Neuronal stem cell (in vitro differentiated cells): ENCODE data around the gene B4GALT1.
A peak's percentile ranks its signal among the peaks of the same experiment; 100 is the strongest.
"Not testable (repeated sequence)": the region's sequence is repeated elsewhere in the genome, so short reads cannot be mapped to it uniquely, and the experiment has no call there.

Experiments
- DNase-seq: peaks from one replicate; pipeline ENCODE4 v3.0.0-alpha.2; 2013; ENCODE audit warnings: low spot score
- H2AFZ ChIP-seq: one replicate; pipeline ENCODE4 v1.6.1; 2013; ENCODE audit warnings: mild to moderate bottlenecking, low read length, inconsistent platforms
- H2AK5ac ChIP-seq: 2 replicates; pipeline ENCODE4 v1.6.1; 2013; ENCODE audit warnings: low read depth, mild to moderate bottlenecking, inconsistent platforms, low read length, moderate library complexity, mixed read lengths
- H2BK120ac ChIP-seq: 2 replicates; pipeline ENCODE4 v1.6.1; 2013; ENCODE audit warnings: low read depth, mild to moderate bottlenecking, inconsistent platforms, low read length, moderate library complexity, mixed read lengths
- H2BK12ac ChIP-seq: one replicate; pipeline ENCODE4 v1.6.1; 2013; ENCODE audit warnings: low read length, inconsistent platforms
- H2BK15ac ChIP-seq: 2 replicates; pipeline ENCODE4 v1.6.1; 2013; ENCODE audit warnings: mild to moderate bottlenecking, low read length, inconsistent platforms, mixed read lengths
- H2BK5ac ChIP-seq: one replicate; pipeline ENCODE4 v1.6.1; 2013; ENCODE audit warnings: inconsistent platforms, mild to moderate bottlenecking, low read length, moderate library complexity
- H3K14ac ChIP-seq: one replicate; pipeline ENCODE4 v1.6.1; 2013; ENCODE audit warnings: low read length, inconsistent platforms
- H3K18ac ChIP-seq: 2 replicates; pipeline ENCODE4 v1.6.1; 2013; ENCODE audit warnings: low read length, inconsistent platforms
- H3K23ac ChIP-seq: 2 replicates; pipeline ENCODE4 v1.6.1; 2013; ENCODE audit warnings: low read depth, mild to moderate bottlenecking, mixed read lengths, low read length, inconsistent platforms; ENCODE audit not compliant: poor library complexity
- H3K27ac ChIP-seq: replicated peaks from 3 replicates; pipeline ENCODE4 v1.5.1; 2013; ENCODE audit warnings: low read length, inconsistent platforms
- H3K27me3 ChIP-seq, 3 experiments: 2 replicates each; pipeline ENCODE4 v1.6.1; 2013; ENCODE audit warnings: low read length in 3 of 3, mild to moderate bottlenecking in 2 of 3, inconsistent platforms in 1 of 3, low read depth in 1 of 3, mixed read lengths in 1 of 3, moderate library complexity in 1 of 3; ENCODE audit not compliant: control insufficient read depth in 3 of 3, insufficient read depth in 3 of 3
- H3K36me3 ChIP-seq, 2 donors: replicated peaks in 1 of 2; 2 replicates each; pipeline ENCODE4 v1.6.1; 2013; ENCODE audit warnings: low read length in 2 of 2; ENCODE audit not compliant: control insufficient read depth in 2 of 2, insufficient read depth in 2 of 2
- H3K4ac ChIP-seq: 2 replicates; pipeline ENCODE4 v1.6.1; 2013; ENCODE audit warnings: inconsistent platforms, mild to moderate bottlenecking, low read length, moderate library complexity
- H3K4me1 ChIP-seq, 2 donors: 1 replicate in 1 of 2; 2 replicates in 1 of 2; pipeline ENCODE4 v1.6.1; 2013; ENCODE audit warnings: low read length in 2 of 2, low read depth in 1 of 2; ENCODE audit not compliant: control insufficient read depth in 2 of 2, insufficient read depth in 1 of 2
- H3K4me2 ChIP-seq: one replicate; pipeline ENCODE4 v1.6.1; 2013; ENCODE audit warnings: mild to moderate bottlenecking, low read length, inconsistent platforms; ENCODE audit not compliant: insufficient read depth, poor library complexity, severe bottlenecking
- H3K4me3 ChIP-seq, 2 donors: 2 replicates each; pipeline ENCODE4 v1.5.1; 2013; ENCODE audit warnings: low read length in 2 of 2, mild to moderate bottlenecking in 2 of 2, inconsistent platforms in 1 of 2, moderate library complexity in 1 of 2
- H3K79me1 ChIP-seq: one replicate; pipeline ENCODE4 v1.6.1; 2013; ENCODE audit warnings: low read depth, mild to moderate bottlenecking, inconsistent platforms, low read length, moderate library complexity
- H3K9ac ChIP-seq: one replicate; pipeline ENCODE4 v1.6.1; 2013; ENCODE audit warnings: mild to moderate bottlenecking, low read depth, low read length, inconsistent platforms; ENCODE audit not compliant: poor library complexity
- H3K9me3 ChIP-seq, 2 donors: replicated peaks in 1 of 2; 2 replicates each; pipeline versions ENCODE3 to v1.6.1; 2013; ENCODE audit warnings: low read length in 2 of 2, mild to moderate bottlenecking in 2 of 2, inconsistent platforms in 1 of 2, low read depth in 1 of 2, mixed read lengths in 1 of 2, moderate library complexity in 1 of 2; ENCODE audit not compliant: control insufficient read depth in 2 of 2, insufficient read depth in 1 of 2
- H4K8ac ChIP-seq: one replicate; pipeline ENCODE4 v1.6.1; 2013; ENCODE audit warnings: low read depth, mild to moderate bottlenecking, inconsistent platforms, low read length, moderate library complexity
- H4K91ac ChIP-seq: one replicate; pipeline ENCODE4 v1.6.1; 2013; ENCODE audit warnings: low read length, low read depth, mild to moderate bottlenecking, inconsistent platforms; ENCODE audit not compliant: poor library complexity
- WGBS, 2 donors: extraction: QIAGEN DNeasy Blood & Tissue Kit; methylation state at CpG; one replicate each; pipeline ENCODE4 v1.1.7; 2013; ENCODE audit warnings: missing lambda C conversion rate in 2 of 2, mixed read lengths in 1 of 2; ENCODE audit not compliant: insufficient read length in 2 of 2, insufficient replicate concordance in 1 of 2; ENCODE audit errors: extremely low coverage in 2 of 2; 5-methylcytosine and 5-hydroxymethylcytosine counted together

Gene B4GALT1

GRCh38 chr9:33092634-33093033 is 74.5 kb downstream of the B4GALT1 start:
- H2BK120ac ChIP-seq: no peak overlapping the region

GRCh38 chr9:33085672-33086071 is 81.5 kb downstream of the B4GALT1 start:
- H3K4ac ChIP-seq, H3K18ac ChIP-seq, H3K4me1 ChIP-seq, H3K4me2 ChIP-seq, H2BK5ac ChIP-seq, H2BK12ac ChIP-seq, H3K4me3 ChIP-seq, H3K23ac ChIP-seq, H2AFZ ChIP-seq, H4K91ac ChIP-seq, H3K9ac ChIP-seq, H3K14ac ChIP-seq, DNase-seq, H3K27me3 ChIP-seq, H2BK120ac ChIP-seq, H3K79me1 ChIP-seq, H3K27ac ChIP-seq, H2AK5ac ChIP-seq, H4K8ac ChIP-seq, H2BK15ac ChIP-seq, H3K9me3 ChIP-seq, H3K36me3 ChIP-seq: not testable (repeated sequence)
- no CpG with 5 or more reads among the region's 9 CpGs for WGBS, 2 donors

More at GRCh38 chr9:33092634-33093033, 74.5 kb downstream of the B4GALT1 start:
- no peaks in the 10 kb centered on the region for H3K27me3 ChIP-seq
- no peaks in the 10 kb centered on the region for H3K79me1 ChIP-seq
- H3K36me3 ChIP-seq: no peaks in the 10 kb centered on the region
- H3K14ac ChIP-seq: no peak overlapping the region
- no peak overlapping the region for H2BK15ac ChIP-seq
- H2AK5ac ChIP-seq: no peak overlapping the region
- H4K91ac ChIP-seq: no peak overlapping the region
- no peak overlapping the region for H3K4me3 ChIP-seq
- no peak overlapping the region for H4K8ac ChIP-seq
- H2BK5ac ChIP-seq: no peak overlapping the region
- WGBS, 2 donors: no CpG with 5 or more reads among the region's 5 CpGs
- H3K23ac ChIP-seq: no peak overlapping the region
- H3K4me1 ChIP-seq: no peaks in the 10 kb centered on the region
- H2AFZ ChIP-seq: no peak overlapping the region
- no peak overlapping the region for H3K27ac ChIP-seq
- no peak overlapping the region for H2BK12ac ChIP-seq
- H3K9ac ChIP-seq: no peak overlapping the region
- no peak for DNase-seq
- no peak overlapping the region for H3K18ac ChIP-seq
- no peaks in the 10 kb centered on the region for H3K9me3 ChIP-seq
- H3K4ac ChIP-seq: no peak overlapping the region
- H3K4me2 ChIP-seq: no peak overlapping the region

GRCh38 chr9:33082538-33083326 is 84.4 kb downstream of the B4GALT1 start:
- Histone ChIP-seq H4K8ac (no peak overlapping the region), H3K27me3 (no peaks in the 10 kb centered on the region), H2AFZ (peak overlapping the region; percentile 9), H3K79me1 (no peaks in the 10 kb centered on the region), H2BK120ac (no peak overlapping the region), H4K91ac (no peak overlapping the region), H3K9ac (no peak overlapping the region), H2BK5ac (no peak overlapping the region), H3K4ac (no peak overlapping the region), H2BK12ac (no peak overlapping the region), H3K4me3 (no peak overlapping the region), H3K4me1 (no peaks in the 10 kb centered on the region), H2BK15ac (no peak overlapping the region), H3K27ac (no peak overlapping the region), H3K9me3 (peaks cover 0 to 3% of the 10 kb centered on the region in 2 donors), H3K18ac (no peak overlapping the region), H2AK5ac (no peak overlapping the region), H3K4me2 (no peak overlapping the region), H3K36me3 (no peaks in the 10 kb centered on the region), H3K14ac (no peak overlapping the region), H3K23ac (no peak overlapping the region)
- WGBS, 2 donors: no CpG with 5 or more reads among the region's 8 CpGs
- no peak for DNase-seq

GRCh38 chr9:33082128-33082527 is 85.0 kb downstream of the B4GALT1 start:
- no peak overlapping the region for H3K23ac ChIP-seq
- H3K14ac ChIP-seq: no peak overlapping the region
- peaks cover 0 to 3% of the 10 kb centered on the region in 2 donors for H3K9me3 ChIP-seq
- no peak overlapping the region for H2BK5ac ChIP-seq
- H2AFZ ChIP-seq: peak overlapping the region; percentile 9
- no peaks in the 10 kb centered on the region for H3K36me3 ChIP-seq
- WGBS, 2 donors: no CpG with 5 or more reads among the region's 5 CpGs
- no peak overlapping the region for H3K4me2 ChIP-seq
- no peaks in the 10 kb centered on the region for H3K27me3 ChIP-seq
- H3K27ac ChIP-seq: no peak overlapping the region
- peak overlapping the region; percentile 6 for H3K9ac ChIP-seq
- no peak for DNase-seq
- no peak overlapping the region for H2AK5ac ChIP-seq
- H3K18ac ChIP-seq: no peak overlapping the region
- H4K91ac ChIP-seq: no peak overlapping the region
- no peak overlapping the region for H3K4me3 ChIP-seq
- H3K4ac ChIP-seq: no peak overlapping the region
- H2BK120ac ChIP-seq: no peak overlapping the region
- H3K79me1 ChIP-seq: no peaks in the 10 kb centered on the region
- H2BK12ac ChIP-seq: no peak overlapping the region
- no peak overlapping the region for H4K8ac ChIP-seq
- no peaks in the 10 kb centered on the region for H3K4me1 ChIP-seq
- no peak overlapping the region for H2BK15ac ChIP-seq
